WTC11 (cell line): Measurements from ENCODE around the gene CMTM1. TPM values are rescaled to one million over a fixed set of nuclear protein-coding genes. Genes with fewer than 3 reads are reported as not detected.
A peak's percentile ranks its signal among the peaks of the same experiment; 100 is the strongest.

Experiments used
- ATAC-seq: fragments of 200-7000 bp; cut with Tn5 transposase; 2 replicates; pipeline ENCODE4 v1.10.0; 2021; ENCODE audit warnings: mild to moderate bottlenecking, moderate library complexity
- CTCF ChIA-PET: fragments of 300-600 bp; sonication (Branson Sonifier 250); formaldehyde crosslinking; loops from one replicate; lab custom pipeline; 2021; ENCODE audit warnings: antibody characterized with exemption; lab: Charles Lee
- POLR2A ChIA-PET: fragments of 350-600 bp; sonication (Branson Sonifier 250); formaldehyde crosslinking; loops from one replicate; lab custom pipeline; 2021; ENCODE audit warnings: antibody characterized with exemption; lab: Charles Lee
- DNase-seq: peaks from one replicate; pipeline ENCODE4 v3.0.0; 2021; ENCODE audit warnings: low spot score
- H3K27ac Mint-ChIP-seq: 2 replicates; pipeline ENCODE4 v1.8.0; 2021; ENCODE audit warnings: mixed read lengths
- H3K27me3 Mint-ChIP-seq: 2 replicates; pipeline ENCODE4 v1.8.0; 2021; ENCODE audit warnings: low read depth, mild to moderate bottlenecking, moderate library complexity, mixed read lengths
- H3K36me3 Mint-ChIP-seq: 2 replicates; pipeline ENCODE4 v1.8.0; 2021; ENCODE audit warnings: mixed read lengths
- H3K4me1 Mint-ChIP-seq: 2 replicates; pipeline ENCODE4 v1.8.0; 2022; ENCODE audit warnings: mixed read lengths
- H3K4me3 Mint-ChIP-seq: 2 replicates; pipeline ENCODE4 v1.8.0; 2021; ENCODE audit warnings: mild to moderate bottlenecking, moderate library complexity, mixed read lengths
- H3K9me3 Mint-ChIP-seq: 2 replicates; pipeline ENCODE4 v1.8.0; 2021; ENCODE audit warnings: mixed read lengths
- CBFB ChIP-seq: sonication (generic); formaldehyde crosslinking; IDR thresholded peaks from 2 replicates; pipeline ENCODE4 v1.8.1; 2022; ENCODE audit warnings: mild to moderate bottlenecking, low read depth, missing genetic modification reagents
- CREB1 ChIP-seq: sonication (generic); formaldehyde crosslinking; IDR thresholded peaks from 2 replicates; pipeline ENCODE4 v1.8.0; 2023; ENCODE audit warnings: mild to moderate bottlenecking, missing genetic modification reagents
- EMX1 ChIP-seq: fragments of 250-450 bp; sonication (Bioruptor Pico); IDR thresholded peaks from 2 replicates; pipeline ENCODE4 v1.8.0; 2021; ENCODE audit warnings: mild to moderate bottlenecking
- ETV6 ChIP-seq: sonication (generic); formaldehyde crosslinking; IDR thresholded peaks from 2 replicates; pipeline ENCODE4 v1.8.1; 2022; ENCODE audit warnings: mild to moderate bottlenecking, missing genetic modification reagents
- FOXJ3 ChIP-seq: sonication (generic); formaldehyde crosslinking; IDR thresholded peaks from 2 replicates; pipeline ENCODE4 v1.9.0; 2021; ENCODE audit warnings: missing genetic modification reagents, mild to moderate bottlenecking, borderline replicate concordance
- GTF2I ChIP-seq: fragments of 250-450 bp; sonication (Bioruptor Pico); conservative IDR thresholded peaks from 2 replicates; pipeline ENCODE4 v1.4.0; 2021; ENCODE audit warnings: mild to moderate bottlenecking
- MXD4 ChIP-seq: fragments of 250-450 bp; sonication (Bioruptor Pico); IDR thresholded peaks from 2 replicates; pipeline ENCODE4 v1.8.0; 2021; ENCODE audit warnings: mild to moderate bottlenecking, moderate library complexity, borderline replicate concordance
- RORB ChIP-seq: fragments of 250-450 bp; sonication (Bioruptor Pico); IDR thresholded peaks from 2 replicates; pipeline ENCODE4 v1.9.0; 2021; ENCODE audit warnings: mild to moderate bottlenecking
- TP53 ChIP-seq: sonication (generic); formaldehyde crosslinking; IDR thresholded peaks from 2 replicates; pipeline ENCODE4 v1.8.1; 2023; ENCODE audit warnings: mild to moderate bottlenecking, missing genetic modification reagents
- ZMAT4 ChIP-seq: fragments of 250-450 bp; sonication (Bioruptor Pico); IDR thresholded peaks from 2 replicates; pipeline ENCODE4 v1.9.0; 2021; ENCODE audit warnings: mild to moderate bottlenecking
- ZNF396 ChIP-seq: fragments of 250-450 bp; sonication (Bioruptor Pico); IDR thresholded peaks from 2 replicates; pipeline ENCODE4 v1.8.0; 2021; ENCODE audit warnings: mild to moderate bottlenecking, moderate library complexity, borderline replicate concordance
- total RNA-seq: library from RNA; stranded (reverse); gene quantifications from 3 replicates; pipeline ENCODE4 v1.2.3, GENCODE V29; 2021
- TF ChIP-seq, protein P1 (sequence below): sonication (generic); formaldehyde crosslinking; IDR thresholded peaks from 2 replicates; pipeline ENCODE4 v1.8.0; 2022; ENCODE audit warnings: missing genetic modification reagents
- TF ChIP-seq, protein P2 (sequence below): fragments of 250-450 bp; sonication (Bioruptor Pico); IDR thresholded peaks from 2 replicates; pipeline ENCODE4 v1.9.0; 2021; ENCODE audit warnings: mild to moderate bottlenecking, borderline replicate concordance
- TF ChIP-seq, protein P3 (sequence below): sonication (generic); formaldehyde crosslinking; IDR thresholded peaks from 2 replicates; pipeline ENCODE4 v1.8.0; 2022; ENCODE audit warnings: mild to moderate bottlenecking, missing genetic modification reagents
- TF ChIP-seq, protein P4 (sequence below): fragments of 200-600 bp; IDR thresholded peaks from 2 replicates; pipeline ENCODE4 v1.8.0; 2022; ENCODE audit warnings: antibody characterized with exemption

The CMTM1 gene
- total RNA-seq, 1 experiment from 2014 or later: 1.6 TPM

DNA sequence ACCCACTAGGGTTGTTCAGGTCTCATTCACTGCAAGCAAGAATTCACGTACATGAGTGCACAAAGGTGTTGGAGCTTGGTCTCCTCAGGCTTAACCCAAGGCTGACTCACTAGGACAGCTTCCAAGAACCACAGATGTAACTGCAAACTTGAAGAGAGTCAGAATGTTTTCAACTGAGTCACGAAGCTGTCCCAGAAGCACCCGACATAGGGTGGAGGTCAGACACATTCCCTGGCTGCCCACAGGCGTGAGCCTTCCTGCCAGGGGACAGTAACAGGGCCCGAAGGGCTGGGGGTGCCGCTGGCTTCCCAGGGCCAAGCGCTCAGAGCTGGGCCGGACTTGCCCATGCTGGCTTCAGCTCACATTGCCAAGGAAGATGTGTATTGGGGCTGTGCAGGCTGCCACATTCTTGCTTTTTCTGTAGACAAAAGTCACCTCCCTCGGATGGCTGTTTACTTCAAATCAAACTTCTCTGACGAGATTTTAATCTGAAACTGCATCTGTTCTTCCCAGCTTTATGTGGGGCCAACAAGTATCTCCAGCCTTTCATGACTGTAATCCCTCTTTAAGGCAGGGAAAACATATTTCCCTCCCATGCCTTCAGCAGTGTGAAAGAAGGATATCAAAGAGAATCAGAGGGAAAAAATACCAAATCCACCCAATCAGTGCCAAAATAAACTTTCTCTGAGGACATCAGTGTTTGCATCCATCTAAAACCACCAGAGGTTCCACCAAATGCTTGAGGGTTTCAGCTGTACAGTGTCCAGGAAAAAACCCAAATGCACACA lies 52.5 kb downstream of the CMTM1 start:
- ChIA-PET POLR2A (no interaction called here), CTCF (interaction anchor here (1.1 to 5.1 kb wide), 4 partner anchors 10 to 254 kb away, joined by 3 to 60 read pairs (median 5); no protein-coding TSS in a partner anchor)
- H3K9me3 Mint-ChIP-seq: no peaks in the 10 kb centered on the region
- no peaks in the 10 kb centered on the region for H3K27me3 Mint-ChIP-seq
- H3K36me3 Mint-ChIP-seq: peaks cover 53% of the 10 kb centered on the region
- peaks cover 28% of the 10 kb centered on the region for H3K4me1 Mint-ChIP-seq
- TF ChIP-seq FOXJ3 (no peak), GTF2I (no peak), RORB (CRISPR knock-in tag) (no peak), CREB1 (no peak), ZNF396 (CRISPR knock-in tag) (no peak), ZMAT4 (CRISPR knock-in tag) (no peak), MXD4 (CRISPR knock-in tag) (no peak)
- TF ChIP-seq, protein P1, sequence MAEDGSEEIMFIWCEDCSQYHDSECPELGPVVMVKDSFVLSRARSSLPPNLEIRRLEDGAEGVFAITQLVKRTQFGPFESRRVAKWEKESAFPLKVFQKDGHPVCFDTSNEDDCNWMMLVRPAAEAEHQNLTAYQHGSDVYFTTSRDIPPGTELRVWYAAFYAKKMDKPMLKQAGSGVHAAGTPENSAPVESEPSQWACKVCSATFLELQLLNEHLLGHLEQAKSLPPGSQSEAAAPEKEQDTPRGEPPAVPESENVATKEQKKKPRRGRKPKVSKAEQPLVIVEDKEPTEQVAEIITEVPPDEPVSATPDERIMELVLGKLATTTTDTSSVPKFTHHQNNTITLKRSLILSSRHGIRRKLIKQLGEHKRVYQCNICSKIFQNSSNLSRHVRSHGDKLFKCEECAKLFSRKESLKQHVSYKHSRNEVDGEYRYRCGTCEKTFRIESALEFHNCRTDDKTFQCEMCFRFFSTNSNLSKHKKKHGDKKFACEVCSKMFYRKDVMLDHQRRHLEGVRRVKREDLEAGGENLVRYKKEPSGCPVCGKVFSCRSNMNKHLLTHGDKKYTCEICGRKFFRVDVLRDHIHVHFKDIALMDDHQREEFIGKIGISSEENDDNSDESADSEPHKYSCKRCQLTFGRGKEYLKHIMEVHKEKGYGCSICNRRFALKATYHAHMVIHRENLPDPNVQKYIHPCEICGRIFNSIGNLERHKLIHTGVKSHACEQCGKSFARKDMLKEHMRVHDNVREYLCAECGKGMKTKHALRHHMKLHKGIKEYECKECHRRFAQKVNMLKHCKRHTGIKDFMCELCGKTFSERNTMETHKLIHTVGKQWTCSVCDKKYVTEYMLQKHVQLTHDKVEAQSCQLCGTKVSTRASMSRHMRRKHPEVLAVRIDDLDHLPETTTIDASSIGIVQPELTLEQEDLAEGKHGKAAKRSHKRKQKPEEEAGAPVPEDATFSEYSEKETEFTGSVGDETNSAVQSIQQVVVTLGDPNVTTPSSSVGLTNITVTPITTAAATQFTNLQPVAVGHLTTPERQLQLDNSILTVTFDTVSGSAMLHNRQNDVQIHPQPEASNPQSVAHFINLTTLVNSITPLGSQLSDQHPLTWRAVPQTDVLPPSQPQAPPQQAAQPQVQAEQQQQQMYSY (CRISPR knock-in tag): no peak
- TF ChIP-seq, protein P2, sequence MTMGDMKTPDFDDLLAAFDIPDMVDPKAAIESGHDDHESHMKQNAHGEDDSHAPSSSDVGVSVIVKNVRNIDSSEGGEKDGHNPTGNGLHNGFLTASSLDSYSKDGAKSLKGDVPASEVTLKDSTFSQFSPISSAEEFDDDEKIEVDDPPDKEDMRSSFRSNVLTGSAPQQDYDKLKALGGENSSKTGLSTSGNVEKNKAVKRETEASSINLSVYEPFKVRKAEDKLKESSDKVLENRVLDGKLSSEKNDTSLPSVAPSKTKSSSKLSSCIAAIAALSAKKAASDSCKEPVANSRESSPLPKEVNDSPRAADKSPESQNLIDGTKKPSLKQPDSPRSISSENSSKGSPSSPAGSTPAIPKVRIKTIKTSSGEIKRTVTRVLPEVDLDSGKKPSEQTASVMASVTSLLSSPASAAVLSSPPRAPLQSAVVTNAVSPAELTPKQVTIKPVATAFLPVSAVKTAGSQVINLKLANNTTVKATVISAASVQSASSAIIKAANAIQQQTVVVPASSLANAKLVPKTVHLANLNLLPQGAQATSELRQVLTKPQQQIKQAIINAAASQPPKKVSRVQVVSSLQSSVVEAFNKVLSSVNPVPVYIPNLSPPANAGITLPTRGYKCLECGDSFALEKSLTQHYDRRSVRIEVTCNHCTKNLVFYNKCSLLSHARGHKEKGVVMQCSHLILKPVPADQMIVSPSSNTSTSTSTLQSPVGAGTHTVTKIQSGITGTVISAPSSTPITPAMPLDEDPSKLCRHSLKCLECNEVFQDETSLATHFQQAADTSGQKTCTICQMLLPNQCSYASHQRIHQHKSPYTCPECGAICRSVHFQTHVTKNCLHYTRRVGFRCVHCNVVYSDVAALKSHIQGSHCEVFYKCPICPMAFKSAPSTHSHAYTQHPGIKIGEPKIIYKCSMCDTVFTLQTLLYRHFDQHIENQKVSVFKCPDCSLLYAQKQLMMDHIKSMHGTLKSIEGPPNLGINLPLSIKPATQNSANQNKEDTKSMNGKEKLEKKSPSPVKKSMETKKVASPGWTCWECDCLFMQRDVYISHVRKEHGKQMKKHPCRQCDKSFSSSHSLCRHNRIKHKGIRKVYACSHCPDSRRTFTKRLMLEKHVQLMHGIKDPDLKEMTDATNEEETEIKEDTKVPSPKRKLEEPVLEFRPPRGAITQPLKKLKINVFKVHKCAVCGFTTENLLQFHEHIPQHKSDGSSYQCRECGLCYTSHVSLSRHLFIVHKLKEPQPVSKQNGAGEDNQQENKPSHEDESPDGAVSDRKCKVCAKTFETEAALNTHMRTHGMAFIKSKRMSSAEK (CRISPR knock-in tag): no peak
- no peak for DNase-seq
- H3K27ac Mint-ChIP-seq: peak overlapping the region; percentile 19; the same call in 1 of the 2 replicates
- ATAC-seq: no peak
- no peak overlapping the region for H3K4me3 Mint-ChIP-seq

GRCh38 chr16:66619534-66620428 lies 53.5 kb downstream of the CMTM1 start:
- H3K27ac Mint-ChIP-seq: no peak overlapping the region
- no peak for TF ChIP-seq ZNF396 (CRISPR knock-in tag)
- no peak for TF ChIP-seq CBFB (CRISPR knock-in tag)
- TF ChIP-seq, protein P3, sequence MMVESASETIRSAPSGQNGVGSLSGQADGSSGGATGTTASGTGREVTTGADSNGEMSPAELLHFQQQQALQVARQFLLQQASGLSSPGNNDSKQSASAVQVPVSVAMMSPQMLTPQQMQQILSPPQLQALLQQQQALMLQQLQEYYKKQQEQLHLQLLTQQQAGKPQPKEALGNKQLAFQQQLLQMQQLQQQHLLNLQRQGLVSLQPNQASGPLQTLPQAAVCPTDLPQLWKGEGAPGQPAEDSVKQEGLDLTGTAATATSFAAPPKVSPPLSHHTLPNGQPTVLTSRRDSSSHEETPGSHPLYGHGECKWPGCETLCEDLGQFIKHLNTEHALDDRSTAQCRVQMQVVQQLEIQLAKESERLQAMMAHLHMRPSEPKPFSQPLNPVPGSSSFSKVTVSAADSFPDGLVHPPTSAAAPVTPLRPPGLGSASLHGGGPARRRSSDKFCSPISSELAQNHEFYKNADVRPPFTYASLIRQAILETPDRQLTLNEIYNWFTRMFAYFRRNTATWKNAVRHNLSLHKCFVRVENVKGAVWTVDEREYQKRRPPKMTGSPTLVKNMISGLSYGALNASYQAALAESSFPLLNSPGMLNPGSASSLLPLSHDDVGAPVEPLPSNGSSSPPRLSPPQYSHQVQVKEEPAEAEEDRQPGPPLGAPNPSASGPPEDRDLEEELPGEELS (CRISPR knock-in tag): no peak
- no peak for TF ChIP-seq ETV6 (CRISPR knock-in tag)
- no peak for TF ChIP-seq EMX1 (CRISPR knock-in tag)
- TF ChIP-seq, protein P1 (CRISPR knock-in tag): no peak
- TF ChIP-seq TP53: no peak
- no peak for TF ChIP-seq GTF2I
- no peak for TF ChIP-seq MXD4 (CRISPR knock-in tag)
- TF ChIP-seq, protein P4, sequence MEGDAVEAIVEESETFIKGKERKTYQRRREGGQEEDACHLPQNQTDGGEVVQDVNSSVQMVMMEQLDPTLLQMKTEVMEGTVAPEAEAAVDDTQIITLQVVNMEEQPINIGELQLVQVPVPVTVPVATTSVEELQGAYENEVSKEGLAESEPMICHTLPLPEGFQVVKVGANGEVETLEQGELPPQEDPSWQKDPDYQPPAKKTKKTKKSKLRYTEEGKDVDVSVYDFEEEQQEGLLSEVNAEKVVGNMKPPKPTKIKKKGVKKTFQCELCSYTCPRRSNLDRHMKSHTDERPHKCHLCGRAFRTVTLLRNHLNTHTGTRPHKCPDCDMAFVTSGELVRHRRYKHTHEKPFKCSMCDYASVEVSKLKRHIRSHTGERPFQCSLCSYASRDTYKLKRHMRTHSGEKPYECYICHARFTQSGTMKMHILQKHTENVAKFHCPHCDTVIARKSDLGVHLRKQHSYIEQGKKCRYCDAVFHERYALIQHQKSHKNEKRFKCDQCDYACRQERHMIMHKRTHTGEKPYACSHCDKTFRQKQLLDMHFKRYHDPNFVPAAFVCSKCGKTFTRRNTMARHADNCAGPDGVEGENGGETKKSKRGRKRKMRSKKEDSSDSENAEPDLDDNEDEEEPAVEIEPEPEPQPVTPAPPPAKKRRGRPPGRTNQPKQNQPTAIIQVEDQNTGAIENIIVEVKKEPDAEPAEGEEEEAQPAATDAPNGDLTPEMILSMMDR: no peak

More at GRCh38 chr16:66619534-66620428, 53.5 kb downstream of the CMTM1 start:
- H3K4me1 Mint-ChIP-seq: peaks cover 30% of the 10 kb centered on the region
- ChIA-PET POLR2A (no interaction called here), CTCF (interaction anchor here (0.6 to 5.1 kb wide), 3 partner anchors 11 to 293 kb away, joined by 4 to 60 read pairs (median 4); no protein-coding TSS in a partner anchor)
- no peaks in the 10 kb centered on the region for H3K9me3 Mint-ChIP-seq
- ATAC-seq: no peak
- no peak for DNase-seq
- peaks cover 47% of the 10 kb centered on the region for H3K36me3 Mint-ChIP-seq
- no peaks in the 10 kb centered on the region for H3K27me3 Mint-ChIP-seq
- no peak overlapping the region for H3K4me3 Mint-ChIP-seq
